ENCODE measurements around the gene ORM2. TPM values are rescaled to one million over a fixed set of nuclear protein-coding genes. Genes with fewer than 3 reads are reported as not detected.

Gene ORM2
- total and polyA plus RNA-seq, 10 donors = 0.13 to 0.93 (median 0.38) TPM; not detected in 6

DNA sequence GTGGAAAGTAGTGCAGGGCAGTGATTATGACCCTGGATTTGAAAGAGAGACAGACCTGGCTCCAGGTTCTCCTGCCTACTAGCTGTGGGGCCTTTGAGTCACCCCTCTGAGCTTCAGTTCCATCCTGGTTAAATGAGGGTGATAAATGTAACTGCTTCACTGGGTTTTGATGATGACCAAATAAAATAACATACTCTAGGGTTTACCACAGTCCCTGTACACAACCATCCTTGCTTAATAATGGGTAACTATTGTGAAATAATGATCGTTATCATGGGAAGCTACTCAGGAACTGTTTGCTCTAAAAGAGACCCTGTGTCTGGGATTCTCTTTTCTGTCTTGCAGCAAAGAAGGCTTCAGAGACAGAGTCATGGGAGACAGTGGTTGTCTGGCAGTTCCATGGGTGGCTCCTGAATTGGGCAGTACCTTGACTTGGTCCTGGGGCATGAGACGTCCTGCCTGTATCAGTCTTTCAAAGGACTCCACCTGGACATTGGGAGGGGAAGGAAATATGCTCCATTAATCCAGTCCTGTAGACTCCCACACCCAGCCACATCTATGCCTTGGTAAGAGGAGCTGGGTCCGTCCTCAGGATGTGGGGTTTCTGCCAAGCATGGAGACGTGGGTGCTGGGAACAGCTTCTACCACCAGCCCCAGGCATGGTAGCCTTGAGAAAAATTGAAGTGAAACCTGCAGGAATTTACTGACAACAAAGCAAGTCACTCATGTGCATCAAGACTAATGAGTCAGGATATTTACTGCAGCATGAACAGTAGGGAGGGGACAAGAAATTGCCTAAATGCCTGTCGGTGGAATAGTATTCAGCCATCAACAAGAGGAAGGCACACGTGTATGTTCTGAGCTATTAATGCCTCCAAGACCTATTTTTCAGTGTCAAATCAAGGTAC, 34.7 kb downstream of the ORM2 start:
- peak overlapping the region in 1 of 8 donors; percentile 33 for H3K4me3 ChIP-seq
- TF ChIP-seq POLR2A (IDR thresholded peaks at IDR 0.05) (no peak), POLR2AphosphoS5 (IDR thresholded peaks at IDR 0.05) (peak in 2 of 3 donors; percentile 58 to 82)
- peak overlapping the region; percentile 58 to 99 (median 92) for H3K27ac ChIP-seq
- 33 to 37% (median 33%) methylated on average over 5 to 6 of the region's 6 CpGs for WGBS, 5 donors
- intact Hi-C loops (cut with DNase I; ENCODE audit: low total_unique reads) = no loop called here
- peaks cover 17 to 100% (median 86%) of the 10 kb centered on the region in 6 donors for H3K36me3 ChIP-seq
- no peaks in the 10 kb centered on the region for H3K27me3 ChIP-seq (replicated peaks in 1 of 7)
- DNase-seq = no peak
- H3K9me3 ChIP-seq = no peaks in the 10 kb centered on the region
- H3K4me1 ChIP-seq = peaks cover 49 to 96% (median 71%) of the 10 kb centered on the region in 6 donors

DNA sequence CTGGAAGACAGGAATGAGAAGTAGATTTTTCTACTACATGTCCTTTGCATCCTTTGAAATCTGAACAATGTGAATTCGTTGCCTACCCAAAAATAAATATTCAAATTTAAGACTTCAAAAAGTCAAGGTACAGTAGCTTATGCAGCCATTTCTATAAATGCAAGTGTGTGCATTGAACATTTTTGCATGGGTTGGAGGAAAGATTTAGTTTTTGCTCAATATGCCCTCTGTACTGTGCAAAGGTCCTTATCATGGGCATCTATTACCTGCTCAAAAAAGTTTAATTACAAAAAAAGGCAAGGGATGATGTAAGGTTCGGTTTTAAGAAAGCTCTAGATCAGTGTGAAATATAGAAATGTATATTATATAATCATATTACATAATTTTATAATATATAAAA, 35.5 kb downstream of the ORM2 start:
- TF ChIP-seq POLR2AphosphoS5 (IDR thresholded peaks at IDR 0.05) (no peak), POLR2A (IDR thresholded peaks at IDR 0.05) (no peak)
- TF ChIP-seq, protein P1, sequence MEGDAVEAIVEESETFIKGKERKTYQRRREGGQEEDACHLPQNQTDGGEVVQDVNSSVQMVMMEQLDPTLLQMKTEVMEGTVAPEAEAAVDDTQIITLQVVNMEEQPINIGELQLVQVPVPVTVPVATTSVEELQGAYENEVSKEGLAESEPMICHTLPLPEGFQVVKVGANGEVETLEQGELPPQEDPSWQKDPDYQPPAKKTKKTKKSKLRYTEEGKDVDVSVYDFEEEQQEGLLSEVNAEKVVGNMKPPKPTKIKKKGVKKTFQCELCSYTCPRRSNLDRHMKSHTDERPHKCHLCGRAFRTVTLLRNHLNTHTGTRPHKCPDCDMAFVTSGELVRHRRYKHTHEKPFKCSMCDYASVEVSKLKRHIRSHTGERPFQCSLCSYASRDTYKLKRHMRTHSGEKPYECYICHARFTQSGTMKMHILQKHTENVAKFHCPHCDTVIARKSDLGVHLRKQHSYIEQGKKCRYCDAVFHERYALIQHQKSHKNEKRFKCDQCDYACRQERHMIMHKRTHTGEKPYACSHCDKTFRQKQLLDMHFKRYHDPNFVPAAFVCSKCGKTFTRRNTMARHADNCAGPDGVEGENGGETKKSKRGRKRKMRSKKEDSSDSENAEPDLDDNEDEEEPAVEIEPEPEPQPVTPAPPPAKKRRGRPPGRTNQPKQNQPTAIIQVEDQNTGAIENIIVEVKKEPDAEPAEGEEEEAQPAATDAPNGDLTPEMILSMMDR (IDR thresholded peaks at IDR 0.05 in 8 of 11, conservative IDR thresholded peaks at IDR 0.05 in 3 of 11) = no peak
- intact Hi-C loops (cut with DNase I; ENCODE audit: low total_unique reads) = no loop called here
- Histone ChIP-seq H3K27ac (peak overlapping the region; percentile 22 to 99 (median 92)), H3K4me3 (peak overlapping the region in 1 of 8 donors; percentile 33), H3K9me3 (no peaks in the 10 kb centered on the region), H3K27me3 (replicated peaks in 1 of 7) (no peaks in the 10 kb centered on the region), H3K36me3 (peaks cover 13 to 100% (median 85%) of the 10 kb centered on the region in 6 donors), H3K4me1 (peaks cover 54 to 100% (median 79%) of the 10 kb centered on the region in 6 donors)
- no peak for DNase-seq
- 70 to 84% (median 75%) methylated on average over 2 of the region's 2 CpGs for WGBS, 5 donors

DNA sequence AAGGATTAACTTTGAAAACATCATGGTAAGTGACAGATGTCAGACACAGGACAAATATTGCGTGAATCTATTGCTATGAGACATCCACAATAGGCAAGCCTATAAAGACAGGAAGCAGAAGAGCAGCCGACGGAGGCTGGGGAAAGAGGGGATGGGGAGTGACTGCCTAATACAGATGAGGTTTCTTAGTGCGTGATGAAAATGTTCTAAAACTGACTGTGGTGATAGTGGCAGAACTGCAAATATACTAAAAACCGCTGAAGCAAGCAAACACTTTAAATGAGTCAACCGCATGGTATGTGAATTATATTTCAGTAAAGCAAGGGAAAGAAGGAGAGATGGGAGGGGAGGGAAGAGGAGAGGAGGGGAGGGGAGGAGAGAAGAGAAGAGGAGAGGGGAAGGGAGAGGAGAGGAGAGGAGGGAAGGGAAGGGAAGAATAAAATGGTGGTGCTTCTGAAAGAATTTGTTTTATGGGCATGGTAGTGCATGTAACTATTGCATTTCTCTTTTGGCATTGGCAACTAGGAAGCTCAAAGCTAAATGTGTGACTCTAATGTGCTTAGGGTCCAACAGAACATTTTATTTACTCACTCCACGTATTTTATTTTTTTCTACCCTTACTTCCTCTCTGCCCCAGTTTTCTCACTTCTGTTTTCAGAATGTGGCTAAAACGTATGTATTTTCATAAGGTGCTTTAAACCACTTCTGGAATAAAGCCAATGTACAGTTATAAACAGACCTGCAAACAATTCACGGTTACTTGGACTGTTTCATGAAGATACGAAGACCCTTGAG, 36.9 kb downstream of the ORM2 start:
- TF ChIP-seq, protein P1 (IDR thresholded peaks at IDR 0.05 in 8 of 11, conservative IDR thresholded peaks at IDR 0.05 in 3 of 11) = no peak
- peak in 2 of 3 donors; percentile 10 to 83 for TF ChIP-seq POLR2AphosphoS5 (IDR thresholded peaks at IDR 0.05)
- no peak for TF ChIP-seq POLR2A (IDR thresholded peaks at IDR 0.05)
- peak overlapping the region; percentile 69 to 99 (median 92) for H3K27ac ChIP-seq
- no peak for DNase-seq
- no peaks in the 10 kb centered on the region for H3K27me3 ChIP-seq (replicated peaks in 1 of 7)
- peak overlapping the region in 1 of 8 donors; percentile 51 for H3K4me3 ChIP-seq
- no peaks in the 10 kb centered on the region for H3K9me3 ChIP-seq
- intact Hi-C loops (cut with DNase I; ENCODE audit: low total_unique reads) = no loop called here
- peaks cover 4 to 100% (median 76%) of the 10 kb centered on the region in 6 donors for H3K36me3 ChIP-seq
- peaks cover 68 to 100% (median 91%) of the 10 kb centered on the region in 6 donors for H3K4me1 ChIP-seq
- WGBS, 5 donors = 20 to 30% (median 23%) methylated on average over 10 of the region's 10 CpGs

DNA sequence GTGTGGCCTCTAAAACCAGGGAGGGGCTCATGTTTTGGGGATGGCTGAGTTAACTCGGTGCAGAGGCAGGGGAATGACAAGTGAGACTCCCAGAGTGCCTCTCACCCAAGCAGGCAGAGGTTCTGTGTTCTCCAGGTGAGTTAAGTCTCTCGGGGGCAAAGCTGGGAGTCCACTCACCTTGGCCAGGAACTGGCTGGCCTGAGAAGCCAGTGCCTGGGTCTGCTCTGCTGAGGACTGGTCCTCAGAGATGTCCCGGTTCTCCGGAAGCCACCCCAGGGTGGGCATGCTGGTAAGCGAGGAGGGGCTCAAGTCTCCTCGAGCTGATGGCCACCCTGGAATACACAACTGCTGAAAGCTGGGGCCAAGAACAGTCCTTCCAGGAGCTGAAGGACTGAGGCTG, 37.7 kb downstream of the ORM2 start:
- Histone ChIP-seq H3K27me3 (replicated peaks in 1 of 7) (no peaks in the 10 kb centered on the region), H3K4me1 (peaks cover 76 to 100% (median 98%) of the 10 kb centered on the region in 6 donors), H3K36me3 (peaks cover under 1 to 100% (median 70%) of the 10 kb centered on the region in 6 donors), H3K4me3 (peak overlapping the region in 1 of 8 donors; percentile 51), H3K9me3 (no peaks in the 10 kb centered on the region), H3K27ac (peak overlapping the region; percentile 69 to 99 (median 92))
- DNase-seq = peak; percentile 80
- 79 to 85% (median 80%) methylated on average over 3 to 6 of the region's 6 CpGs for WGBS, 5 donors
- intact Hi-C loops (cut with DNase I; ENCODE audit: low total_unique reads) = no loop called here
- TF ChIP-seq POLR2AphosphoS5 (IDR thresholded peaks at IDR 0.05) (peak in 2 of 3 donors; percentile 25 to 58), POLR2A (IDR thresholded peaks at IDR 0.05) (no peak)
- TF ChIP-seq, protein P1 (IDR thresholded peaks at IDR 0.05 in 8 of 11, conservative IDR thresholded peaks at IDR 0.05 in 3 of 11) = no peak
